NCI-H748 treated with DMSO at 0.1 percent for 48 hours (cell line): ENCODE data around the gene PDPK1.
A peak's percentile ranks its signal among the peaks of the same experiment; 100 is the strongest.
"Not testable (repeated sequence)": the region's sequence is repeated elsewhere in the genome, so short reads cannot be mapped to it uniquely, and the experiment has no call there.

ENCODE experiments used
- DNase-seq: peaks from one replicate; lab custom pipeline; 2025; lab: John Stamatoyannopoulos, UW

PDPK1 gene

GRCh38 chr16:2587891-2588565, 50.2 kb downstream of the PDPK1 start:
- DNase-seq = no peak

- no peak for DNase-seq
These were observed 53.8 kb downstream of the PDPK1 start for GRCh38 chr16:2591476-2592240.

- DNase-seq = no peak
These were observed 55.0 kb downstream of the PDPK1 start for GRCh38 chr16:2592786-2593185.

- no peak for DNase-seq
These were observed 57.8 kb downstream of the PDPK1 start for GRCh38 chr16:2595393-2596205.

GRCh38 chr16:2596747-2597559, 59.1 kb downstream of the PDPK1 start:
- DNase-seq = no peak

GRCh38 chr16:2597560-2597902, 59.7 kb downstream of the PDPK1 start:
- DNase-seq = no peak

- no peak for DNase-seq
These were observed 60.4 kb downstream of the PDPK1 start for GRCh38 chr16:2598133-2598641.

- DNase-seq = no peak
These were observed 60.9 kb downstream of the PDPK1 start for GRCh38 chr16:2598723-2599122.

GRCh38 chr16:2599165-2599564, 61.3 kb downstream of the PDPK1 start:
- DNase-seq = not testable (repeated sequence)

GRCh38 chr16:2599785-2600184, 62.0 kb downstream of the PDPK1 start:
- DNase-seq = not testable (repeated sequence)

GRCh38 chr16:2601301-2602025, 63.6 kb downstream of the PDPK1 start:
- DNase-seq = not testable (repeated sequence)

- DNase-seq = not testable (repeated sequence)
These were observed 64.4 kb downstream of the PDPK1 start for GRCh38 chr16:2602175-2602574.

- DNase-seq = peak; percentile 75
These were observed 65.6 kb downstream of the PDPK1 start for GRCh38 chr16:2603165-2604015.

- not testable (repeated sequence) for DNase-seq
These were observed 66.2 kb downstream of the PDPK1 start for GRCh38 chr16:2604016-2604369.

- DNase-seq = not testable (repeated sequence)
These were observed 69.0 kb downstream of the PDPK1 start for GRCh38 chr16:2606820-2607219.

GRCh38 chr16:2609345-2609744, 71.5 kb downstream of the PDPK1 start:
- DNase-seq = not testable (repeated sequence)

- no peak for DNase-seq
These were observed 72.1 kb downstream of the PDPK1 start for GRCh38 chr16:2609827-2610470.

GRCh38 chr16:2610781-2611498, 73.1 kb downstream of the PDPK1 start:
- no peak for DNase-seq

- no peak for DNase-seq
These were observed 73.7 kb downstream of the PDPK1 start for GRCh38 chr16:2611499-2611862.
